WTC11 (cell line): ENCODE measurements around the gene GNG14. TPM values are rescaled to one million over a fixed set of nuclear protein-coding genes. Genes with fewer than 3 reads are reported as not detected.

Experiments used
- ATAC-seq: fragments of 200-7000 bp; cut with Tn5 transposase; 2 replicates; pipeline ENCODE4 v1.10.0; 2021; ENCODE audit warnings: mild to moderate bottlenecking, moderate library complexity
- CTCF ChIA-PET: fragments of 300-600 bp; sonication (Branson Sonifier 250); formaldehyde crosslinking; loops from one replicate; lab custom pipeline; 2021; ENCODE audit warnings: antibody characterized with exemption; lab: Charles Lee
- POLR2A ChIA-PET: fragments of 350-600 bp; sonication (Branson Sonifier 250); formaldehyde crosslinking; loops from one replicate; lab custom pipeline; 2021; ENCODE audit warnings: antibody characterized with exemption; lab: Charles Lee
- DNase-seq: peaks from one replicate; pipeline ENCODE4 v3.0.0; 2021; ENCODE audit warnings: low spot score
- H3K27ac Mint-ChIP-seq: 2 replicates; pipeline ENCODE4 v1.8.0; 2021; ENCODE audit warnings: mixed read lengths
- H3K27me3 Mint-ChIP-seq: 2 replicates; pipeline ENCODE4 v1.8.0; 2021; ENCODE audit warnings: low read depth, mild to moderate bottlenecking, moderate library complexity, mixed read lengths
- H3K36me3 Mint-ChIP-seq: 2 replicates; pipeline ENCODE4 v1.8.0; 2021; ENCODE audit warnings: mixed read lengths
- H3K4me1 Mint-ChIP-seq: 2 replicates; pipeline ENCODE4 v1.8.0; 2022; ENCODE audit warnings: mixed read lengths
- H3K4me3 Mint-ChIP-seq: 2 replicates; pipeline ENCODE4 v1.8.0; 2021; ENCODE audit warnings: mild to moderate bottlenecking, moderate library complexity, mixed read lengths
- H3K9me3 Mint-ChIP-seq: 2 replicates; pipeline ENCODE4 v1.8.0; 2021; ENCODE audit warnings: mixed read lengths
- E2F4 ChIP-seq: sonication (generic); formaldehyde crosslinking; IDR thresholded peaks from 2 replicates; pipeline ENCODE4 v1.8.1; 2022; ENCODE audit warnings: low read depth, mild to moderate bottlenecking, moderate library complexity, missing genetic modification reagents, borderline replicate concordance
- ERG ChIP-seq: fragments of 250-450 bp; sonication (Bioruptor Pico); IDR thresholded peaks from 2 replicates; pipeline ENCODE4 v1.8.0; 2021; ENCODE audit warnings: mild to moderate bottlenecking
- GABPB1 ChIP-seq: sonication (generic); formaldehyde crosslinking; IDR thresholded peaks from 2 replicates; pipeline ENCODE4 v1.8.1; 2023; ENCODE audit warnings: mild to moderate bottlenecking, missing genetic modification reagents
- HMGXB4 ChIP-seq: sonication (generic); formaldehyde crosslinking; IDR thresholded peaks from 2 replicates; pipeline ENCODE4 v1.8.1; 2023; ENCODE audit warnings: mild to moderate bottlenecking, moderate library complexity, missing genetic modification reagents
- IRF2 ChIP-seq: sonication (generic); formaldehyde crosslinking; IDR thresholded peaks from 2 replicates; pipeline ENCODE4 v1.8.0; 2022; ENCODE audit warnings: low read depth, missing genetic modification reagents, borderline replicate concordance
- MLX ChIP-seq: sonication (generic); formaldehyde crosslinking; IDR thresholded peaks from 2 replicates; pipeline ENCODE4 v1.8.1; 2023; ENCODE audit warnings: mild to moderate bottlenecking, missing genetic modification reagents, moderate library complexity
- NFE2L1 ChIP-seq: sonication (generic); formaldehyde crosslinking; IDR thresholded peaks from 2 replicates; pipeline ENCODE4 v1.8.1; 2023; ENCODE audit warnings: missing genetic modification reagents
- PREB ChIP-seq: sonication (generic); formaldehyde crosslinking; IDR thresholded peaks from 2 replicates; pipeline ENCODE4 v1.8.1; 2022; ENCODE audit warnings: mild to moderate bottlenecking, missing genetic modification reagents, moderate library complexity, borderline replicate concordance
- PRRX2 ChIP-seq: fragments of 250-450 bp; sonication (Bioruptor Pico); IDR thresholded peaks from 2 replicates; pipeline ENCODE4 v1.8.0; 2021; ENCODE audit warnings: mild to moderate bottlenecking
- USF1 ChIP-seq: sonication (generic); formaldehyde crosslinking; IDR thresholded peaks from 2 replicates; pipeline ENCODE4 v1.8.0; 2022; ENCODE audit warnings: mild to moderate bottlenecking, missing genetic modification reagents
- ZBTB43 ChIP-seq: sonication (generic); formaldehyde crosslinking; IDR thresholded peaks from 2 replicates; pipeline ENCODE4 v1.8.1; 2023; ENCODE audit warnings: mild to moderate bottlenecking, missing genetic modification reagents
- ZNF219 ChIP-seq: sonication (generic); formaldehyde crosslinking; IDR thresholded peaks from 2 replicates; pipeline ENCODE4 v1.8.0; 2023; ENCODE audit warnings: missing genetic modification reagents, mild to moderate bottlenecking, borderline replicate concordance
- total RNA-seq: library from RNA; stranded (reverse); gene quantifications from 3 replicates; pipeline ENCODE4 v1.2.3, GENCODE V29; 2021

Gene GNG14
- total RNA-seq, 1 experiment from 2014 or later: not detected

GRCh38 chr19:12722566-12723380 lies 35.0 kb downstream of the GNG14 start (continued):
- no peak for TF ChIP-seq ZBTB43 (CRISPR knock-in tag)
- TF ChIP-seq ERG (CRISPR knock-in tag): no peak
- TF ChIP-seq MLX (CRISPR knock-in tag): no peak
- no peak for TF ChIP-seq GABPB1 (CRISPR knock-in tag)
- TF ChIP-seq PRRX2 (CRISPR knock-in tag): no peak
- TF ChIP-seq PREB (CRISPR knock-in tag): no peak
- TF ChIP-seq USF1 (CRISPR knock-in tag): peak; percentile 98
- TF ChIP-seq IRF2 (CRISPR knock-in tag): no peak

GRCh38 chr19:12723381-12723640 lies 35.5 kb downstream of the GNG14 start:
- H3K9me3 Mint-ChIP-seq: no peaks in the 10 kb centered on the region
- no peaks in the 10 kb centered on the region for H3K27me3 Mint-ChIP-seq
- ChIA-PET POLR2A (interaction anchor here (0.6 to 5.4 kb wide), 9 partner anchors 12 to 162 kb away, joined by 3 to 44 read pairs (median 3); partner anchors contain the start of genes DHPS, GET3, JUNB and TRIR), CTCF (interaction anchor here (0.7 to 4.4 kb wide), 14 partner anchors 14 to 162 kb away, joined by 3 to 35 read pairs (median 4); partner anchors contain the start of gene GET3)
- peak overlapping the region; percentile 93 for H3K4me3 Mint-ChIP-seq
- peaks cover 23% of the 10 kb centered on the region for H3K4me1 Mint-ChIP-seq
- no peak for TF ChIP-seq HMGXB4 (CRISPR knock-in tag)
- no peak for TF ChIP-seq E2F4
- TF ChIP-seq NFE2L1 (CRISPR knock-in tag): no peak
- TF ChIP-seq ZNF219 (CRISPR knock-in tag): no peak
- no peak for DNase-seq
- H3K27ac Mint-ChIP-seq: peak overlapping the region; percentile 99
- H3K36me3 Mint-ChIP-seq: peaks cover 15% of the 10 kb centered on the region
- ATAC-seq: no peak
